Coronary artery (tissue), 2 donors: ENCODE data around the gene ZPLD1.

Experiments used
- DNase-seq: peaks from one replicate; pipeline ENCODE4 v3.0.0-alpha.2; 2017; ENCODE audit warnings: low spot score
- H3K27ac ChIP-seq, 2 donors: fragments of 200-600 bp; sonication (generic); one replicate each; pipeline ENCODE4 v1.5.1; 2016 to 2019
- H3K4me3 ChIP-seq: fragments of 200-600 bp; sonication (generic); 2 replicates; pipeline ENCODE4 v1.5.1; 2016; ENCODE audit warnings: mild to moderate bottlenecking, moderate library complexity
- TF ChIP-seq, protein P1 (sequence below): fragments of 200-600 bp; sonication (generic); IDR thresholded peaks from one replicate; pipeline ENCODE4 v1.5.1; 2019; ENCODE audit warnings: antibody characterized with exemption

The ZPLD1 gene

DNA sequence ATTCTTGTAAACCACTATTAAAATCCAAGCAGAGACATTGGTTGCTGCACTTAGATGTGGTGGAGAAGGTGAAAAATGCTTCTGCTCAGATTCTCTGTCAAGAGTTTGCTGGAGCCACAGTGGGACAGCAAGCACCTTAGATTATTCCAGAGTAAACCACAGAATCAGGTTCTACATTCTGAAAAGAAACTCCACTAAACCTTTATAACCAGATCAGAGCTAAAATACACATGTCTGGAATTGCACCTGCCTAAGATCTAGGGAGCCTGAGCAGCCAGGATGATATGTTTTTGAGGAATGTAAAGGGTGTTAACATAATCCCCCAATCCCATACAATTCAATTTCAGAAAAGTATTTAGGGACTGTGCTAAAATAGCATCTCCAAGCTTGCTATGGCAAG lies at the start of gene ZPLD1:
TSS of gene ZPLD1 (plus strand) at position 301 of the 400 bp plus-strand sequence. CDS start 3,473 bp downstream, outside the sequence.
- DNase-seq, result no peak
- TF ChIP-seq, protein P1, sequence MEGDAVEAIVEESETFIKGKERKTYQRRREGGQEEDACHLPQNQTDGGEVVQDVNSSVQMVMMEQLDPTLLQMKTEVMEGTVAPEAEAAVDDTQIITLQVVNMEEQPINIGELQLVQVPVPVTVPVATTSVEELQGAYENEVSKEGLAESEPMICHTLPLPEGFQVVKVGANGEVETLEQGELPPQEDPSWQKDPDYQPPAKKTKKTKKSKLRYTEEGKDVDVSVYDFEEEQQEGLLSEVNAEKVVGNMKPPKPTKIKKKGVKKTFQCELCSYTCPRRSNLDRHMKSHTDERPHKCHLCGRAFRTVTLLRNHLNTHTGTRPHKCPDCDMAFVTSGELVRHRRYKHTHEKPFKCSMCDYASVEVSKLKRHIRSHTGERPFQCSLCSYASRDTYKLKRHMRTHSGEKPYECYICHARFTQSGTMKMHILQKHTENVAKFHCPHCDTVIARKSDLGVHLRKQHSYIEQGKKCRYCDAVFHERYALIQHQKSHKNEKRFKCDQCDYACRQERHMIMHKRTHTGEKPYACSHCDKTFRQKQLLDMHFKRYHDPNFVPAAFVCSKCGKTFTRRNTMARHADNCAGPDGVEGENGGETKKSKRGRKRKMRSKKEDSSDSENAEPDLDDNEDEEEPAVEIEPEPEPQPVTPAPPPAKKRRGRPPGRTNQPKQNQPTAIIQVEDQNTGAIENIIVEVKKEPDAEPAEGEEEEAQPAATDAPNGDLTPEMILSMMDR, result no peak
- H3K4me3 ChIP-seq, result no peak within 1 kb of the TSS
- H3K27ac ChIP-seq, result no peak within 1 kb of the TSS

DNA sequence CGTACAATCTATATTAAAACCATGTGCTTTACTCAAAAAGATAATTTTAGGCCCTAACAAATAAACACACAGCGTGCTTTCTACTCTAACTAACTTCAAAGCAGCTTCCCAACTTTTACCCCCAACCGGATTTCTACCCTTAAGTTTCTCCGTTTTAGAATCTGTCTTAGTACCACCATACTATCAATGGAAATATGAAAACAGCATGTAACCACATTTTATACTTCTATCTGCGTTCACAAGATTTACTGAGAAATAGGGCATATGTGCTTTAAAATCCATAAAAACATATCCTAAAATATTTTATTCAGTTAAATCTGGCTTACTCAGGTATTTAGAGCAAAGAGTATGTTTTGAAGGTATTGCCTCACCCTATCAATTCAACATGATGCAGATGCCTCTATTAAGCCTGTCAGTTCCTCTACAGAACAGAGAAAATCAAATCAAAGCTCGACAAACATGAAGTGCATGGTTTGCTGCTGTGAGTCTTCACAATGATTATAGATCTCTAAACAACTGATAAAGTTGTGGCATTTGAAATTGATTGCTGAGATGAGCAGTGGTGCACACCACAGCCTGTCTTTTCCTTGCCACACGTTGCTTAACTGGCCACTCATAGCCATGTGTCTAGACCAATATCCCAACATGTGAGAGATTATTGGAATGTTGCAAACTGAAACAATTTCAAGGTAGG lies 44.5 kb upstream of the ZPLD1 start:
- TF ChIP-seq, protein P1, result no peak
- no peak for DNase-seq
- Histone ChIP-seq H3K4me3 (no peak overlapping the region), H3K27ac (no peak overlapping the region)

DNA sequence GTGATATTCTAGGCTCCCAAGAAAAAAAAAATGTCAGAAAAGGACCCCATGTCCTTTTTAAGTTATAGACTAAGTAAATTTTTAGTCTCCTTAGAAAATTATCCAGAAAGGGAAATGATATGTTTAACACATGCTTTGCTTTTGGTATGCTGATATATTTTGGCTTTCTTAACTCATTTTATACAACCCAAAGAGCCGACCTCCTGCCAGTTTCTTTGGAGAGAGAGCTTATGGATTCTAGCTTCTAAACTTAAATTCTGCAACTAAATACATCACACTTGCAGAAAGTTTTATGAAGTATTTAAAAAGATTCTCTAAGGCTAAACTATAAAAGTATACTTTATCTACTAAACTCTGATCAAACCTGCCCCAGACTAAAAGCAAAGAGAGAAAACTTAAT lies 43.9 kb upstream of the ZPLD1 start:
- no peak overlapping the region for H3K4me3 ChIP-seq
- no peak for DNase-seq
- H3K27ac ChIP-seq, result no peak overlapping the region
- TF ChIP-seq, protein P1, result no peak

DNA sequence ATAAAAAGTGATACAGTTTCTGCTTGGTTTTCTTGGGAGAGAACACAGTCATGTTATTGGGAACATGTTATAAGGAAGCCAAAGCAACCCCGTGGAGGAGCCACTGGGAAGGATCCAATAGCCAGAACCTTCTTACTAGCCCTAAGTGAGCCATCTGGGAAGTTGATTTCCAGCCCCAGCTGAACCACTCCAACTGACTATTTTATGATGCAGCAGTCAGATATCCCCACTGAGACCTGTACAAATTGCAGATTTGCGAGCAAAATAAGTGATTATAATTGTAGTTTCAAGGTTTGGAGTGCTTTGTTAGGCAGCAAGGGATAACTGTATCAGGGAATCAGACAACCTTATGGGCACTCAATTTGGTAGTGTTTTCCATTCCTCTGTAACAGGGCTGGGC lies 43.3 kb upstream of the ZPLD1 start:
- Histone ChIP-seq H3K4me3 (no peak overlapping the region), H3K27ac (no peak overlapping the region)
- DNase-seq, result no peak
- TF ChIP-seq, protein P1, result no peak

DNA sequence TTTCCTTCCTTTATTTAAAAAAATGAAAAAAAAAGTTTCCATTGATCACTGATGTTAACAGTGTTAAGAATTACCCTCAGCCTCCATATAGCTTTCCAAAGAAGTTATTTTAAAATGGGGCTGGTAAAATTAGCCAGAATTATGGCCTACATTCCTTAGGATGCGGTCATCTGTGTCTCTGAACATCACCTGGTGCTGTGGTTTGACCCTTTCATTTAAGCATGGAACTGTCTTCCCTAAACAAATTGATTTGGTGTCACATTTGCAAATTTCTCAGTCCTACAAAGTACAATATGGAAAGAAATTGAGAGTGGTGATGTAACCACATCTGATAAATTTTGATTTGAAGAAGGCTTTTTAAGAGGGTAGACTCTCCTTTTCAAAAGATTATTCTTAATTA lies 40.3 kb upstream of the ZPLD1 start:
- no peak overlapping the region for H3K4me3 ChIP-seq
- TF ChIP-seq, protein P1, result no peak
- no peak overlapping the region for H3K27ac ChIP-seq
- DNase-seq, result no peak

DNA sequence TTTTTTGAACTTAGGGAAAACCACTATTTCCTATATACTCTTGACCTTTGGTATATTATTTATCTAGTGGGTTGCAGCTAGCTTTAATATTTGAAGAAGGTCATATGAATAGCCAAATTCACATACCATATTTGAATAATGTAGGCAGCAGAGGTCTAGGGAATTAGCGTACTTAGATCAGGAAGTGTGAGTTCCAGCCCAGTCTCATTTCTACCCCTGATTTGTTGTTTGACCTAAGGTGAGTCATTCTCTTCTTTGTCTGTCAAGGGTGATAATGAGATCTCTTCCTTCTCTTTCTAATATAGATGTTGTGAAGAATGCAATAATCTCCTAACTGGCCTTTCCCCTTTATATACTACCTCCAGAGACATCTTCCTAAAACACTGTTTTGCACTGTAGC lies 36.6 kb upstream of the ZPLD1 start:
- TF ChIP-seq, protein P1, result no peak
- Histone ChIP-seq H3K4me3 (no peak overlapping the region), H3K27ac (no peak overlapping the region)
- DNase-seq, result no peak

DNA sequence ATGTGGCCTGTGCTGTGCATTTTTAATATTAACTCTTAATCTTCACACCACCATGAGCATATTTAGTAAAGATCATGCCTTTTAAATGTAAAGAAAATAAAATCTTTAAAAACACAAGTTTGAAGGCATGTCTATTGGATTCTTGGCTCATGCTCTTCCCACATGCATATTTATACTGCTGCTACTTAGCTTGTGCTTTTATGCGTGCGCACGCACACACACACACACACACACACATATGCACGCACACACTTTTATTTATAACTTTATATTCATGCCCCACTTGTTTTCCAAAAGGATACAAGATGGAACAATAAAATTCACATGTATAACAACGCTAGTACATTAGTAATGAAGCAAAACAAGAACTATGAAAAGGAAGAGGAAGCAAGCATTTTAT lies 36.1 kb upstream of the ZPLD1 start:
- H3K4me3 ChIP-seq, result no peak overlapping the region
- TF ChIP-seq, protein P1, result no peak
- no peak for DNase-seq
- H3K27ac ChIP-seq, result no peak overlapping the region
